Activated CD4-positive, alpha-beta T cell treated with anti-CD3 and anti-CD28 coated beads for 36 hours (primary cell): Measurements from ENCODE around the gene CGB3. TPM values are rescaled to one million over a fixed set of nuclear protein-coding genes. Genes with fewer than 3 reads are reported as not detected.
"Not testable (repeated sequence)": the region's sequence is repeated elsewhere in the genome, so short reads cannot be mapped to it uniquely, and the experiment has no call there.

Source experiments
- ATAC-seq: fragments of 200-7000 bp; cut with Tn5 transposase; one replicate; pipeline ENCODE4 v1.10.0; 2021; ENCODE audit warnings: mild to moderate bottlenecking, moderate library complexity
- CTCF ChIA-PET: fragments of 350-600 bp; sonication (Branson Sonifier 250); formaldehyde crosslinking; loops from one replicate; lab custom pipeline; 2021; ENCODE audit warnings: antibody characterized with exemption; lab: Charles Lee
- POLR2A ChIA-PET: fragments of 350-600 bp; sonication (Branson Sonifier 250); formaldehyde crosslinking; loops from one replicate; lab custom pipeline; 2021; ENCODE audit warnings: antibody characterized with exemption, inconsistent platforms; lab: Charles Lee
- DNase-seq: peaks from one replicate; pipeline ENCODE4 v3.0.0-alpha.2; 2020
- H3K27ac Mint-ChIP-seq: one replicate; pipeline ENCODE4 v1.8.0; 2021; ENCODE audit warnings: mixed read lengths
- H3K27me3 Mint-ChIP-seq: one replicate; pipeline ENCODE4 v1.8.0; 2021; ENCODE audit warnings: mixed read lengths
- H3K36me3 Mint-ChIP-seq: one replicate; pipeline ENCODE4 v1.8.0; 2021; ENCODE audit warnings: low read depth, mixed read lengths
- H3K4me1 Mint-ChIP-seq: one replicate; pipeline ENCODE4 v1.8.0; 2021; ENCODE audit warnings: mixed read lengths
- H3K4me3 Mint-ChIP-seq: one replicate; pipeline ENCODE4 v1.8.0; 2021; ENCODE audit warnings: mild to moderate bottlenecking, moderate library complexity, mixed read lengths
- H3K9me3 Mint-ChIP-seq: one replicate; pipeline ENCODE4 v1.8.0; 2021; ENCODE audit warnings: low read depth, mixed read lengths
- intact Hi-C, 2 experiments: fragments of 100-400 bp; cut with DNase I in 1 of 2; cut with micrococcal nuclease in 1 of 2; formaldehyde crosslinking; loops; one replicate each; pipeline versions ENCODE4 v1.14.2 to v1.15.1; 2022 to 2024; cut with DNase I, micrococcal nuclease
- total RNA-seq, 2 experiments: library from RNA; stranded (reverse); gene quantifications; one replicate each; pipeline ENCODE4 v1.2.3, GENCODE V29; 2021

Gene CGB3
- total RNA-seq, 2 experiments from 2014 or later, result not detected

- no peak overlapping the region for H3K4me3 Mint-ChIP-seq
- ATAC-seq (no peak), DNase-seq (peak; percentile 41)
- no peak overlapping the region for H3K27ac Mint-ChIP-seq
- H3K4me1 Mint-ChIP-seq, result peaks cover 16% of the 10 kb centered on the region
- no peaks in the 10 kb centered on the region for H3K9me3 Mint-ChIP-seq
- POLR2A ChIA-PET, result no interaction called here
- CTCF ChIA-PET, result interaction anchor here (0.7 to 2.2 kb wide), 4 partner anchors 16 to 50 kb away, joined by 3 to 18 read pairs (median 4); partner anchors contain the start of genes GYS1 and RUVBL2
- H3K27me3 Mint-ChIP-seq, result peaks cover 6% of the 10 kb centered on the region
- peaks cover 3% of the 10 kb centered on the region for H3K36me3 Mint-ChIP-seq
- intact Hi-C loops, result no loop called here
These were observed 2.9 kb downstream of the CGB3 start for GRCh38 chr19:49020931-49021895.

- H3K4me3 Mint-ChIP-seq, result no peak overlapping the region
- CTCF ChIA-PET, result interaction anchor here (0.6 to 2.7 kb wide), 5 partner anchors 9 to 86 kb away, joined by 3 to 18 read pairs (median 6); partner anchors contain the start of genes GYS1 and RUVBL2
- H3K27ac Mint-ChIP-seq, result no peak overlapping the region
- peaks cover 5% of the 10 kb centered on the region for H3K36me3 Mint-ChIP-seq
- ATAC-seq, result no peak
- intact Hi-C loops, result no loop called here
- peaks cover 16% of the 10 kb centered on the region for H3K4me1 Mint-ChIP-seq
- H3K9me3 Mint-ChIP-seq, result no peaks in the 10 kb centered on the region
- H3K27me3 Mint-ChIP-seq, result peaks cover 6% of the 10 kb centered on the region
- POLR2A ChIA-PET, result interaction anchor here (0.6 kb wide), 1 partner anchor 87 kb away, joined by 4 read pairs; no protein-coding TSS in a partner anchor
- peak; percentile 27 for DNase-seq
These were observed 3.8 kb downstream of the CGB3 start for GRCh38 chr19:49020342-49020741.

- intact Hi-C loops, result loop anchor here in 1 of 2 experiments (5.0 kb wide), 1 partner anchor 133 kb away; no protein-coding TSS in a partner anchor
- peak overlapping the region; percentile 63 for H3K27ac Mint-ChIP-seq
- H3K4me1 Mint-ChIP-seq, result peaks cover 16% of the 10 kb centered on the region
- POLR2A ChIA-PET, result interaction anchor here (0.6 to 0.8 kb wide), 2 partner anchors 26 to 68 kb away, joined by 3 read pairs; partner anchors contain the start of gene RUVBL2
- no peaks in the 10 kb centered on the region for H3K9me3 Mint-ChIP-seq
- H3K27me3 Mint-ChIP-seq, result peaks cover 6% of the 10 kb centered on the region
- CTCF ChIA-PET, result interaction anchor here (0.6 to 2.7 kb wide), 7 partner anchors 8 to 87 kb away, joined by 3 to 18 read pairs (median 5); partner anchors contain the start of genes GYS1 and RUVBL2
- H3K36me3 Mint-ChIP-seq, result peaks cover 5% of the 10 kb centered on the region
- H3K4me3 Mint-ChIP-seq, result peak overlapping the region; percentile 76
- ATAC-seq (peak; percentile 66), DNase-seq (peak; percentile 82)
These were observed 4.7 kb downstream of the CGB3 start for GRCh38 chr19:49019242-49019932.

- peak overlapping the region; percentile 76 for H3K4me3 Mint-ChIP-seq
- ChIA-PET POLR2A (interaction anchor here (0.6 kb wide), 2 partner anchors 69 to 92 kb away, joined by 3 read pairs; no protein-coding TSS in a partner anchor), CTCF (interaction anchor here (0.9 to 2.7 kb wide), 7 partner anchors 19 to 51 kb away, joined by 4 to 18 read pairs (median 6); partner anchors contain the start of genes GYS1 and RUVBL2)
- not testable (repeated sequence) for H3K27me3 Mint-ChIP-seq, H3K36me3 Mint-ChIP-seq, H3K9me3 Mint-ChIP-seq
- H3K4me1 Mint-ChIP-seq, result peaks cover 16% of the 10 kb centered on the region
- H3K27ac Mint-ChIP-seq, result peak overlapping the region; percentile 63
- intact Hi-C loops, result loop anchor here in 1 of 2 experiments (5.0 kb wide), 1 partner anchor 134 kb away; no protein-coding TSS in a partner anchor
- ATAC-seq, result peak; percentile 22
- peak; percentile 36 for DNase-seq
These were observed 5.5 kb downstream of the CGB3 start for GRCh38 chr19:49018388-49019241.

- Mint-ChIP-seq H3K27me3 (peaks cover 6% of the 10 kb centered on the region), H3K9me3 (no peaks in the 10 kb centered on the region), H3K4me1 (peaks cover 16% of the 10 kb centered on the region), H3K27ac (no peak overlapping the region), H3K36me3 (peaks cover 9% of the 10 kb centered on the region), H3K4me3 (peak overlapping the region; percentile 76)
- ChIA-PET POLR2A (interaction anchor here (0.6 kb wide), 1 partner anchor 93 kb away, joined by 3 read pairs; no protein-coding TSS in a partner anchor), CTCF (interaction anchor here (0.5 to 2.7 kb wide), 6 partner anchors 18 to 208 kb away, joined by 3 to 13 read pairs (median 4); partner anchors contain the start of genes GYS1 and RUVBL2)
- ATAC-seq (peak; percentile 76), DNase-seq (peak; percentile 80)
- intact Hi-C loops, result loop anchor here in 1 of 2 experiments (5.0 kb wide), 1 partner anchor 134 kb away; no protein-coding TSS in a partner anchor
These were observed 6.3 kb downstream of the CGB3 start for GRCh38 chr19:49017666-49018351.

GRCh38 chr19:49017041-49017665 is 7.0 kb downstream of the CGB3 start, which contains the start of gene LHB:
TSS of gene LHB (minus strand) at chr19:49017091. CDS start at chr19:49017081, 10 bp downstream.
- intact Hi-C loops, result loop anchor here in 1 of 2 experiments (5.0 kb wide), 1 partner anchor 135 kb away; no protein-coding TSS in a partner anchor

GRCh38 chr19:49016067-49016839 is 7.9 kb downstream of the CGB3 start:
- CTCF ChIA-PET, result interaction anchor here (0.9 kb wide), 1 partner anchor 17 kb away, joined by 3 read pairs; no protein-coding TSS in a partner anchor
- ATAC-seq, result no peak
- intact Hi-C loops, result loop anchor here in 1 of 2 experiments (5.0 kb wide), 1 partner anchor 136 kb away; no protein-coding TSS in a partner anchor

More at GRCh38 chr19:49017041-49017665, 7.0 kb downstream of the CGB3 start, which contains the start of gene LHB:
- CTCF ChIA-PET, result interaction anchor here (0.5 to 1.1 kb wide), 4 partner anchors 17 to 209 kb away, joined by 3 to 6 read pairs (median 3); partner anchors contain the start of genes GYS1 and RUVBL2
- DNase-seq (no peak), ATAC-seq (no peak)
- Mint-ChIP-seq H3K36me3 (peaks cover 9% of the 10 kb centered on the region), H3K27me3 (peaks cover 6% of the 10 kb centered on the region), H3K27ac (no peak within 1 kb of the TSS), H3K4me3 (no peak within 1 kb of the TSS), H3K4me1 (peaks cover 16% of the 10 kb centered on the region), H3K9me3 (no peaks in the 10 kb centered on the region)
- POLR2A ChIA-PET, result no interaction called here

GRCh38 chr19:49014870-49015255 is 9.3 kb downstream of the CGB3 start:
- Mint-ChIP-seq H3K27me3 (peaks cover 4% of the 10 kb centered on the region), H3K36me3 (peaks cover 17% of the 10 kb centered on the region), H3K4me1 (peaks cover 7% of the 10 kb centered on the region), H3K9me3 (no peaks in the 10 kb centered on the region), H3K27ac (no peak overlapping the region), H3K4me3 (no peak overlapping the region)
- no peak for DNase-seq
- no peak for ATAC-seq
- ChIA-PET CTCF (no interaction called here), POLR2A (no interaction called here)
- intact Hi-C loops, result loop anchor here in 1 of 2 experiments (5.0 kb wide), 1 partner anchor 137 kb away; no protein-coding TSS in a partner anchor

More at GRCh38 chr19:49016067-49016839, 7.9 kb downstream of the CGB3 start:
- peaks cover 11% of the 10 kb centered on the region for H3K36me3 Mint-ChIP-seq
- DNase-seq, result no peak
- no peak overlapping the region for H3K4me3 Mint-ChIP-seq
- no peaks in the 10 kb centered on the region for H3K9me3 Mint-ChIP-seq
- no peak overlapping the region for H3K27ac Mint-ChIP-seq
- H3K4me1 Mint-ChIP-seq, result peaks cover 11% of the 10 kb centered on the region
- POLR2A ChIA-PET, result no interaction called here
- H3K27me3 Mint-ChIP-seq, result peaks cover 6% of the 10 kb centered on the region
